GM12878 (cell line): Measurements from ENCODE around the gene DYRK1B. TPM values are rescaled to one million over a fixed set of nuclear protein-coding genes. Genes with fewer than 3 reads are reported as not detected.

Experiments used
- ATAC-seq: fragments of 200-7000 bp; cut with Tn5 transposase; 3 replicates; pipeline ENCODE4 v1.9.1; 2020; ENCODE audit warnings: mild to moderate bottlenecking, moderate library complexity
- BruUV-seq: library from RNA; stranded (reverse); fragments of 400-500 nt; replicated peaks from 2 replicates; lab custom pipeline; 2021; lab: Mats Ljungman, UMichigan
- CTCF ChIA-PET: fragments of 300-600 bp; sonication (Branson Sonifier 250); formaldehyde crosslinking; extraction: SDS; loops from one replicate; lab custom pipeline; 2021; ENCODE audit warnings: inconsistent platforms; lab: Yijun Ruan, JAX
- POLR2A ChIA-PET: fragments of 350-600 bp; formaldehyde crosslinking; extraction: SDS; loops from one replicate; lab custom pipeline; 2021; ENCODE audit warnings: inconsistent platforms; lab: Charles Lee
- RAD21 ChIA-PET: fragments of 300-600 bp; sonication (Branson Sonifier 250); formaldehyde crosslinking; loops from one replicate; lab custom pipeline; 2023; ENCODE audit warnings: antibody characterized with exemption; ENCODE audit not compliant: unreplicated experiment; lab: Charles Lee
- SMC1A ChIA-PET: fragments of 300-600 bp; sonication (Branson Sonifier 250); formaldehyde crosslinking; loops from one replicate; lab custom pipeline; 2023; ENCODE audit not compliant: unreplicated experiment, uncharacterized antibody; lab: Charles Lee
- DNase-seq: peaks from one replicate; pipeline ENCODE4 v3.0.0-alpha.2; 2011; ENCODE audit warnings: low read depth, low spot score
- FAIRE-seq: peaks from 3 replicates; lab custom pipeline; 2011; peaks lifted over from hg19 to GRCh38; lab: Jason Lieb, UNC
- H2AFZ ChIP-seq: 2 replicates; pipeline ENCODE4 v1.6.0; 2011; ENCODE audit warnings: low read depth, low read length, control low read depth; ENCODE audit not compliant: control insufficient read depth
- H3K27ac ChIP-seq: 2 replicates; pipeline ENCODE4 v1.5.1; 2011; ENCODE audit warnings: control low read depth; ENCODE audit not compliant: control insufficient read depth, insufficient read depth
- H3K27me3 ChIP-seq, 2 experiments: replicated peaks in 1 of 2; 2 replicates each; pipeline versions ENCODE4 v1.6.0 to v1.6.1; 2011; ENCODE audit warnings: low read length in 1 of 2; ENCODE audit not compliant: control insufficient read depth in 2 of 2, insufficient read depth in 2 of 2
- H3K36me3 ChIP-seq, 2 experiments: 2 replicates each; pipeline ENCODE4 v1.5.1; 2011; ENCODE audit warnings: low read length in 1 of 2; ENCODE audit not compliant: control insufficient read depth in 2 of 2, insufficient read depth in 2 of 2
- H3K4me1 ChIP-seq: 2 replicates; pipeline ENCODE4 v1.6.1; 2011; ENCODE audit warnings: mild to moderate bottlenecking, low read length, moderate library complexity, mixed read lengths; ENCODE audit not compliant: control insufficient read depth, insufficient read depth
- H3K4me2 ChIP-seq: 2 replicates; pipeline ENCODE4 v1.6.0; 2011; ENCODE audit warnings: control low read depth; ENCODE audit not compliant: control insufficient read depth, insufficient read depth
- H3K4me3 ChIP-seq: fragments of 200-600 bp; sonication (generic); 2 replicates; pipeline ENCODE4 v1.5.1; 2016
- H3K79me2 ChIP-seq: 2 replicates; pipeline ENCODE4 v1.6.0; 2011; ENCODE audit warnings: low read length; ENCODE audit not compliant: control insufficient read depth, insufficient read depth
- H3K9ac ChIP-seq: 2 replicates; pipeline ENCODE4 v1.8.0; 2011; ENCODE audit warnings: low read length, control low read depth, mixed read lengths; ENCODE audit not compliant: control insufficient read depth, insufficient read depth
- H3K9me3 ChIP-seq: replicated peaks from 3 replicates; pipeline ENCODE4 v1.5.1; 2011; ENCODE audit warnings: mild to moderate bottlenecking, low read length; ENCODE audit not compliant: control insufficient read depth, insufficient read depth
- H4K20me1 ChIP-seq: 2 replicates; pipeline ENCODE4 v1.6.0; 2011; ENCODE audit not compliant: control insufficient read depth, insufficient read depth
- NR2C1 ChIP-seq: fragments of 450-650 bp; IDR thresholded peaks from 2 replicates; pipeline ENCODE4 v1.6.1; 2017; ENCODE audit warnings: antibody characterized with exemption, mild to moderate bottlenecking, moderate library complexity
- RAD51 ChIP-seq: fragments of 450-650 bp; IDR thresholded peaks from 2 replicates; pipeline ENCODE4 v1.6.1; 2016; ENCODE audit warnings: moderate library complexity, mild to moderate bottlenecking, inconsistent platforms
- ZBTB11 ChIP-seq: fragments of 450-650 bp; formaldehyde crosslinking; IDR thresholded peaks from 2 replicates; pipeline ENCODE4 v1.5.0; 2022; ENCODE audit warnings: mild to moderate bottlenecking, missing genetic modification characterization
- WGBS: methylation state at CpG from one replicate; pipeline ENCODE4 v1.1.6; 2016; ENCODE audit warnings: low lambda C conversion rate; ENCODE audit not compliant: insufficient replicate concordance, insufficient coverage; ENCODE audit errors: missing lambda C conversion rate; 5-methylcytosine and 5-hydroxymethylcytosine counted together
- in situ Hi-C: fragments of 300-500 bp; cut with MboI; formaldehyde crosslinking; loops from 9 replicates; pipeline ENCODE4 v1.14.3; 2018; ENCODE audit warnings: mixed read lengths
- intact Hi-C: fragments of 100-400 bp; cut with micrococcal nuclease; formaldehyde crosslinking; loops from one replicate; pipeline ENCODE4 v1.14.2; 2022; ENCODE audit not compliant: unreplicated experiment
- polyA plus RNA-seq, 11 experiments: library from polyadenylated mRNA; depleted of rRNA in 4 of 11; unstranded in 6 of 11; stranded (reverse) in 5 of 11; fragments of >200 nt; fragmentation: Nextera tagmentation in 4 of 11; fragmentation: Illumina TruSeq in 1 of 11; extraction: Ambion mirVana in 4 of 11; extraction: Trizol in 1 of 11; gene quantifications; 1 replicate in 1 of 11; 2 replicates in 10 of 11; pipeline versions ENCODE4 v1.2.1 to v1.2.3, GENCODE V29; 2011 to 2016; ENCODE audit warnings: inconsistent platforms in 2 of 11, missing spikeins in 2 of 11, low read depth in 1 of 11
- total RNA-seq, 4 experiments: library from RNA; depleted of rRNA in 3 of 4; stranded (reverse); fragments of >200 nt in 3 of 4; fragmentation: Illumina TruSeq in 1 of 4; extraction: Trizol in 1 of 4; gene quantifications; 2 replicates each; pipeline versions ENCODE4 v1.2.1 to v1.2.3, GENCODE V29; 2013 to 2021

The DYRK1B gene
- total and polyA plus RNA-seq, 10 of the 15 experiments (the other 5 are each of a cell fraction or from before 2014, with no cell fraction given), result 0.07 to 10.2 (median 3.4) TPM; not detected in 1

- ChIA-PET SMC1A (interaction anchor here (0.8 kb wide), 1 partner anchor 19 kb away, joined by 3 read pairs; no protein-coding TSS in a partner anchor), RAD21 (no interaction called here), POLR2A (interaction anchor here (0.6 to 2.1 kb wide), 2 partner anchors 8 to 963 kb away, joined by 3 to 10 read pairs; no protein-coding TSS in a partner anchor), CTCF (interaction anchor here (0.7 to 1.5 kb wide), 4 partner anchors 8 to 146 kb away, joined by 3 to 4 read pairs (median 4); partner anchors contain the start of genes DYRK1B and PSMC4)
- intact Hi-C loops (no loop called here), in situ Hi-C loops (no loop called here)
- no peak for TF ChIP-seq ZBTB11
- no peak for TF ChIP-seq NR2C1
- no peak for TF ChIP-seq RAD51
- no peak overlapping the region for H3K27ac ChIP-seq
- no peak overlapping the region; the same call in 1 of the 2 replicates for H3K4me3 ChIP-seq
- H3K36me3 ChIP-seq, result peaks cover 8 to 12% of the 10 kb centered on the region in 2 experiments; a peak in 3 of 4 replicates
- H3K4me2 ChIP-seq, result no peak overlapping the region
- no peak overlapping the region for H2AFZ ChIP-seq
- H3K9me3 ChIP-seq, result no peaks in the 10 kb centered on the region
- H3K27me3 ChIP-seq, result no peaks in the 10 kb centered on the region
- FAIRE-seq (no peak), ATAC-seq (no peak), DNase-seq (no peak)
- no TSS peak for BruUV-seq
- WGBS, result 76% methylated on average over 10 of the region's 11 CpGs
- peaks cover 6% of the 10 kb centered on the region for H3K79me2 ChIP-seq
- H3K9ac ChIP-seq, result no peak overlapping the region
- peaks cover 14% of the 10 kb centered on the region for H3K4me1 ChIP-seq
- no peaks in the 10 kb centered on the region for H4K20me1 ChIP-seq
These were observed 8.9 kb downstream of the DYRK1B start for GRCh38 chr19:39825093-39825463.
